Neuronal stem cell (in vitro differentiated cells): ENCODE measurements around the gene HPSE2.

Source experiments
- DNase-seq: peaks from one replicate; pipeline ENCODE4 v3.0.0-alpha.2; 2013; ENCODE audit warnings: low spot score
- H2AFZ ChIP-seq: one replicate; pipeline ENCODE4 v1.6.1; 2013; ENCODE audit warnings: mild to moderate bottlenecking, low read length, inconsistent platforms
- H2AK5ac ChIP-seq: 2 replicates; pipeline ENCODE4 v1.6.1; 2013; ENCODE audit warnings: low read depth, mild to moderate bottlenecking, inconsistent platforms, low read length, moderate library complexity, mixed read lengths
- H2BK120ac ChIP-seq: 2 replicates; pipeline ENCODE4 v1.6.1; 2013; ENCODE audit warnings: low read depth, mild to moderate bottlenecking, inconsistent platforms, low read length, moderate library complexity, mixed read lengths
- H2BK12ac ChIP-seq: one replicate; pipeline ENCODE4 v1.6.1; 2013; ENCODE audit warnings: low read length, inconsistent platforms
- H2BK15ac ChIP-seq: 2 replicates; pipeline ENCODE4 v1.6.1; 2013; ENCODE audit warnings: mild to moderate bottlenecking, low read length, inconsistent platforms, mixed read lengths
- H2BK5ac ChIP-seq: one replicate; pipeline ENCODE4 v1.6.1; 2013; ENCODE audit warnings: inconsistent platforms, mild to moderate bottlenecking, low read length, moderate library complexity
- H3K14ac ChIP-seq: one replicate; pipeline ENCODE4 v1.6.1; 2013; ENCODE audit warnings: low read length, inconsistent platforms
- H3K18ac ChIP-seq: 2 replicates; pipeline ENCODE4 v1.6.1; 2013; ENCODE audit warnings: low read length, inconsistent platforms
- H3K23ac ChIP-seq: 2 replicates; pipeline ENCODE4 v1.6.1; 2013; ENCODE audit warnings: low read depth, mild to moderate bottlenecking, mixed read lengths, low read length, inconsistent platforms; ENCODE audit not compliant: poor library complexity
- H3K27ac ChIP-seq: replicated peaks from 3 replicates; pipeline ENCODE4 v1.5.1; 2013; ENCODE audit warnings: low read length, inconsistent platforms
- H3K27me3 ChIP-seq, 3 experiments: 2 replicates each; pipeline ENCODE4 v1.6.1; 2013; ENCODE audit warnings: low read length in 3 of 3, mild to moderate bottlenecking in 2 of 3, inconsistent platforms in 1 of 3, low read depth in 1 of 3, mixed read lengths in 1 of 3, moderate library complexity in 1 of 3; ENCODE audit not compliant: control insufficient read depth in 3 of 3, insufficient read depth in 3 of 3
- H3K36me3 ChIP-seq, 2 donors: replicated peaks in 1 of 2; 2 replicates each; pipeline ENCODE4 v1.6.1; 2013; ENCODE audit warnings: low read length in 2 of 2; ENCODE audit not compliant: control insufficient read depth in 2 of 2, insufficient read depth in 2 of 2
- H3K4ac ChIP-seq: 2 replicates; pipeline ENCODE4 v1.6.1; 2013; ENCODE audit warnings: inconsistent platforms, mild to moderate bottlenecking, low read length, moderate library complexity
- H3K4me1 ChIP-seq, 2 donors: 1 replicate in 1 of 2; 2 replicates in 1 of 2; pipeline ENCODE4 v1.6.1; 2013; ENCODE audit warnings: low read length in 2 of 2, low read depth in 1 of 2; ENCODE audit not compliant: control insufficient read depth in 2 of 2, insufficient read depth in 1 of 2
- H3K4me2 ChIP-seq: one replicate; pipeline ENCODE4 v1.6.1; 2013; ENCODE audit warnings: mild to moderate bottlenecking, low read length, inconsistent platforms; ENCODE audit not compliant: insufficient read depth, poor library complexity, severe bottlenecking
- H3K4me3 ChIP-seq, 2 donors: 2 replicates each; pipeline ENCODE4 v1.5.1; 2013; ENCODE audit warnings: low read length in 2 of 2, mild to moderate bottlenecking in 2 of 2, inconsistent platforms in 1 of 2, moderate library complexity in 1 of 2
- H3K79me1 ChIP-seq: one replicate; pipeline ENCODE4 v1.6.1; 2013; ENCODE audit warnings: low read depth, mild to moderate bottlenecking, inconsistent platforms, low read length, moderate library complexity
- H3K9ac ChIP-seq: one replicate; pipeline ENCODE4 v1.6.1; 2013; ENCODE audit warnings: mild to moderate bottlenecking, low read depth, low read length, inconsistent platforms; ENCODE audit not compliant: poor library complexity
- H3K9me3 ChIP-seq, 2 donors: replicated peaks in 1 of 2; 2 replicates each; pipeline versions ENCODE3 to v1.6.1; 2013; ENCODE audit warnings: low read length in 2 of 2, mild to moderate bottlenecking in 2 of 2, inconsistent platforms in 1 of 2, low read depth in 1 of 2, mixed read lengths in 1 of 2, moderate library complexity in 1 of 2; ENCODE audit not compliant: control insufficient read depth in 2 of 2, insufficient read depth in 1 of 2
- H4K8ac ChIP-seq: one replicate; pipeline ENCODE4 v1.6.1; 2013; ENCODE audit warnings: low read depth, mild to moderate bottlenecking, inconsistent platforms, low read length, moderate library complexity
- H4K91ac ChIP-seq: one replicate; pipeline ENCODE4 v1.6.1; 2013; ENCODE audit warnings: low read length, low read depth, mild to moderate bottlenecking, inconsistent platforms; ENCODE audit not compliant: poor library complexity
- WGBS, 2 donors: extraction: QIAGEN DNeasy Blood & Tissue Kit; methylation state at CpG; one replicate each; pipeline ENCODE4 v1.1.7; 2013; ENCODE audit warnings: missing lambda C conversion rate in 2 of 2, mixed read lengths in 1 of 2; ENCODE audit not compliant: insufficient read length in 2 of 2, insufficient replicate concordance in 1 of 2; ENCODE audit errors: extremely low coverage in 2 of 2; 5-methylcytosine and 5-hydroxymethylcytosine counted together

Gene HPSE2

GRCh38 chr10:98596404-98596803, 639.2 kb downstream of the HPSE2 start:
- Histone ChIP-seq H3K79me1 (no peaks in the 10 kb centered on the region), H4K91ac (no peak overlapping the region), H2AK5ac (no peak overlapping the region), H3K23ac (no peak overlapping the region), H3K27me3 (no peaks in the 10 kb centered on the region), H4K8ac (no peak overlapping the region), H3K9me3 (peaks cover 0 to 5% of the 10 kb centered on the region in 2 donors), H2BK120ac (no peak overlapping the region), H2AFZ (no peak overlapping the region), H2BK15ac (no peak overlapping the region), H3K9ac (no peak overlapping the region), H2BK5ac (no peak overlapping the region), H3K4me2 (no peak overlapping the region), H3K4me1 (no peaks in the 10 kb centered on the region), H3K27ac (no peak overlapping the region), H3K14ac (no peak overlapping the region), H3K4ac (no peak overlapping the region), H2BK12ac (no peak overlapping the region), H3K36me3 (no peaks in the 10 kb centered on the region), H3K4me3 (no peak overlapping the region), H3K18ac (no peak overlapping the region)
- WGBS, 2 donors: no CpG with 5 or more reads among the region's 2 CpGs
- DNase-seq: no peak

GRCh38 chr10:98589691-98590090, 646.0 kb downstream of the HPSE2 start:
- H3K4me2 ChIP-seq: no peak overlapping the region
- H3K79me1 ChIP-seq: no peaks in the 10 kb centered on the region
- H3K36me3 ChIP-seq: peaks cover 0 to 2% of the 10 kb centered on the region in 2 donors
- no peak overlapping the region for H2BK5ac ChIP-seq
- no CpG with 5 or more reads among the region's 2 CpGs for WGBS, 2 donors
- no peak overlapping the region for H3K4ac ChIP-seq
- no peak overlapping the region for H3K4me3 ChIP-seq
- H3K9me3 ChIP-seq: no peaks in the 10 kb centered on the region
- no peak overlapping the region for H3K14ac ChIP-seq
- H3K18ac ChIP-seq: no peak overlapping the region
- peaks cover 0 to 6% of the 10 kb centered on the region in 2 donors for H3K4me1 ChIP-seq
- H2BK12ac ChIP-seq: no peak overlapping the region
- H3K27me3 ChIP-seq: peaks cover 0 to 6% (median 0%) of the 10 kb centered on the region in 3 experiments
- no peak overlapping the region for H2BK15ac ChIP-seq
- no peak for DNase-seq
- no peak overlapping the region for H4K8ac ChIP-seq
- no peak overlapping the region for H2AFZ ChIP-seq
- H4K91ac ChIP-seq: no peak overlapping the region
- H3K9ac ChIP-seq: no peak overlapping the region
- no peak overlapping the region for H2AK5ac ChIP-seq
- H3K27ac ChIP-seq: no peak overlapping the region
- no peak overlapping the region for H2BK120ac ChIP-seq
- H3K23ac ChIP-seq: no peak overlapping the region

- Histone ChIP-seq H2AFZ (no peak overlapping the region), H2BK12ac (no peak overlapping the region), H3K14ac (no peak overlapping the region), H3K27ac (no peak overlapping the region), H3K4me3 (no peak overlapping the region), H3K4ac (no peak overlapping the region), H2BK120ac (no peak overlapping the region), H4K91ac (no peak overlapping the region), H2AK5ac (no peak overlapping the region), H3K36me3 (peaks cover 0 to 2% of the 10 kb centered on the region in 2 donors), H3K4me2 (no peak overlapping the region), H3K9me3 (no peaks in the 10 kb centered on the region), H3K23ac (no peak overlapping the region), H3K4me1 (peaks cover 0 to 6% of the 10 kb centered on the region in 2 donors), H3K79me1 (no peaks in the 10 kb centered on the region), H4K8ac (no peak overlapping the region), H2BK5ac (no peak overlapping the region), H2BK15ac (no peak overlapping the region), H3K27me3 (peaks cover 0 to 6% (median 0%) of the 10 kb centered on the region in 3 experiments), H3K18ac (no peak overlapping the region), H3K9ac (no peak overlapping the region)
- no peak for DNase-seq
- no CpG with 5 or more reads among the region's 3 CpGs for WGBS, 2 donors
Observed at GRCh38 chr10:98589007-98589406, 646.6 kb downstream of the HPSE2 start.

- no peak overlapping the region for H2BK15ac ChIP-seq
- no peak overlapping the region for H2BK120ac ChIP-seq
- no peak overlapping the region for H3K4me3 ChIP-seq
- DNase-seq: no peak
- H3K4ac ChIP-seq: no peak overlapping the region
- no peak overlapping the region for H3K4me2 ChIP-seq
- no peak overlapping the region for H3K14ac ChIP-seq
- no peaks in the 10 kb centered on the region for H3K79me1 ChIP-seq
- H3K9ac ChIP-seq: no peak overlapping the region
- peaks cover 0 to 6% (median 0%) of the 10 kb centered on the region in 3 experiments for H3K27me3 ChIP-seq
- H2AFZ ChIP-seq: no peak overlapping the region
- H3K36me3 ChIP-seq: peaks cover 0 to 2% of the 10 kb centered on the region in 2 donors
- no peak overlapping the region for H2BK12ac ChIP-seq
- no CpG with 5 or more reads among the region's 2 CpGs for WGBS, 2 donors
- H2AK5ac ChIP-seq: no peak overlapping the region
- H2BK5ac ChIP-seq: no peak overlapping the region
- H3K9me3 ChIP-seq: no peaks in the 10 kb centered on the region
- H3K4me1 ChIP-seq: peaks cover 0 to 6% of the 10 kb centered on the region in 2 donors
- H3K18ac ChIP-seq: no peak overlapping the region
- no peak overlapping the region for H3K23ac ChIP-seq
- H4K8ac ChIP-seq: no peak overlapping the region
- H3K27ac ChIP-seq: no peak overlapping the region
- no peak overlapping the region for H4K91ac ChIP-seq
Observed at GRCh38 chr10:98587156-98587837, 648.4 kb downstream of the HPSE2 start.
